ENCODE measurements around the gene GPC6.

The GPC6 gene

GRCh38 chr13:93709506-93710244, 483.1 kb downstream of the GPC6 start:
- DNase-seq: no peak

- DNase-seq: no peak
Measured at GRCh38 chr13:93714171-93714570, 487.6 kb downstream of the GPC6 start.

- no peak for DNase-seq
Measured at GRCh38 chr13:93715866-93716265, 489.3 kb downstream of the GPC6 start.

- no peak for DNase-seq
Measured at GRCh38 chr13:93716623-93717022, 490.0 kb downstream of the GPC6 start.

GRCh38 chr13:93721483-93721882, 494.9 kb downstream of the GPC6 start:
- no peak for DNase-seq

GRCh38 chr13:93723316-93723715, 496.7 kb downstream of the GPC6 start:
- no peak for DNase-seq

GRCh38 chr13:93724187-93724586, 497.6 kb downstream of the GPC6 start:
- DNase-seq: no peak

- no peak for DNase-seq
Measured at GRCh38 chr13:93726173-93726957, 499.8 kb downstream of the GPC6 start.

GRCh38 chr13:93727211-93728141, 500.9 kb downstream of the GPC6 start:
- no peak for DNase-seq

GRCh38 chr13:93729383-93729782, 502.8 kb downstream of the GPC6 start:
- no peak for DNase-seq

- no peak for DNase-seq
Measured at GRCh38 chr13:93730780-93731179, 504.2 kb downstream of the GPC6 start.

GRCh38 chr13:93732186-93732585, 505.6 kb downstream of the GPC6 start:
- no peak for DNase-seq

- DNase-seq: no peak
Measured at GRCh38 chr13:93736081-93736480, 509.5 kb downstream of the GPC6 start.

GRCh38 chr13:93736909-93737308, 510.3 kb downstream of the GPC6 start:
- no peak for DNase-seq

GRCh38 chr13:93740334-93740733, 513.7 kb downstream of the GPC6 start:
- DNase-seq: no peak

- DNase-seq: no peak
Measured at GRCh38 chr13:93744033-93744432, 517.4 kb downstream of the GPC6 start.

GRCh38 chr13:93744886-93745285, 518.3 kb downstream of the GPC6 start:
- no peak for DNase-seq

- no peak for DNase-seq
Measured at GRCh38 chr13:93745884-93746283, 519.3 kb downstream of the GPC6 start.

GRCh38 chr13:93746589-93746988, 520.0 kb downstream of the GPC6 start:
- DNase-seq: no peak

GRCh38 chr13:93750676-93751075, 524.1 kb downstream of the GPC6 start:
- DNase-seq: no peak

GRCh38 chr13:93751117-93751516, 524.5 kb downstream of the GPC6 start:
- no peak for DNase-seq

GRCh38 chr13:93752541-93752940, 525.9 kb downstream of the GPC6 start:
- DNase-seq: no peak

GRCh38 chr13:93753639-93754038, 527.0 kb downstream of the GPC6 start:
- DNase-seq: no peak

Data from activated CD4-positive, alpha-beta T cell treated with anti-CD3 and anti-CD28 coated beads for 4 hours (primary cell).